ENCODE data around the gene ZNF552. TPM values are rescaled to one million over a fixed set of nuclear protein-coding genes. Genes with fewer than 3 reads are reported as not detected.
"Not testable (repeated sequence)": the region's sequence is repeated elsewhere in the genome, so short reads cannot be mapped to it uniquely, and the experiment has no call there.

ZNF552 gene
- 10 to 100 TPM; 16.1 to 18.2 (median 17.3) TPM for polyA plus RNA-seq (ENCODE audit: insufficient read length in 3 of 3)

DNA sequence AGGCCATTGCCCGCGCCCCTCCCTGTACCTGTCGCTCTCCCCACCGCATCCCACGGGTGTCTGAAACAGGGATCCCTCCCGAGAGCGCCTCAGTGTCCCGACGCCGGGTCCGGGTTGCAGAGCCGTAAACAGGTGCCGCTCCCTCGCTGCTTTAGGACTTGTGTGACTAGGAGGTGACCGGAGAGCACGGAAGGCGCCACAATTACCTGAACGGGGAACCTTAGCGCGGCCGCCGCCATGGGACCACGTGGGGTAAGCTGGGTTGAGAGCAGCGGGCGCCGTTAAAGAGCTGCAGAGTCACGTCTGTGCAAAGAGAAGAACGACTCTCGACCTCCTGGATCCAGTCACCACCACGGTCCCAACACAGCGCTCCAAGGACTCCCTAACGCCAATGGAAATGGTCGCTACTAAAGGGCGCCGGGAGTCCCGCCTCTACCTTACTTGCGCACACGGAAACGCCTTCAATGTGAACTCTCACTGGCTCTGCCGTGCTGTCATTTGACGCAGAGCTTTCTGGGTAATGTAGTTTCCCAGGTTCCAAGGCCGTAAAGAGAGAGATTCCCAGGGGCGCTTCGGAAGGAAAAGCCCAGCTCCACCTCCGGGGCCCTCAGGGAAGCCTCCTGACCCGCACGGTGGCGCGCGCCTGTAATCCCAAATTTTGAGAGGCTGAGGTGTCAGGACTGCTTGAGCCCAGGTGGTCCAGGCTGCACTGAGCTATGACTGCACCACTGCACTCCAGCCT lies at the start of gene ZNF552:
Gene ZNF552, minus strand, starts transcription at position 409 of the 742 bp plus-strand sequence. Its CDS starts 170 bp downstream, at position 239.
- DNase-seq (ENCODE audit: low read depth in 3 of 3, low spot score in 2 of 3): peak in 2 of 3 donors; percentile 84 to 87

DNA sequence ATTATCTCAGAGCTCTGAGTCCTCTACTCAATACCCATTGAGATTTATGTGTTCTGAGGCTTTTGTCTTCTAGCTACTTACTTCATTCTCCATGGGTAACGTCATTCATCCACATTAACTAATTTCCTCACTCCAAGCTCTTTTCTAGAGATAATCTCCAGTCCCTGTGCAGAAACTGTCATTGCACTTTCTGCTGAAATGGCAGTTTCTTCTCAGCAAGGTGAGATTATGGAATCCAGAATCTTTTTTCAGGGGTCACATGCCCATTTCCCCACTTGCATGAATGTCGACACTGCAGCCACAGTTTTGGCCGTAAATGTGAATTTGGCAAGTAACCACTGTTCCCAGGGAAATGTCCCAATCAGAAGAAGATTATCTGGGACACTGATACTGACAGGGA lies 47.6 kb upstream of the ZNF552 start:
- DNase-seq (ENCODE audit: low read depth in 3 of 3, low spot score in 2 of 3): not testable (repeated sequence)

DNA sequence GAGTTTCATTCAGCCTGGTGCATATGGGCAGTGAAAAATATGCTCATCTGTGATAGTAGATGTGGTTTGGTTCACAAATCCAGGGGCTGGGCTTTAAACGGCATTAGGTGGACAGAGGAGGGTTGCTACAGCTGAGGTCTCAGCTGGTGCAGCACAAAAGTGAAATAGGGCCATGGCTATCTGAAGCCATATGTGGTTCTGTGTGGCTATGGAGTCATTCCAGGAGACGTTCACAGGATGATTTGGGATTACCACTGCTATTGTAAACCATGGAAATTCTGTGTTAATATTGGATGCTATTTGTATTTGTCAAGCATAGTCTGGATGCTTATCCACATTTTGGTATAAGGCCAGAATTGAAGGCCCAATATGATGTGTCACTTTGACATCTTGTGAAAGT lies 39.4 kb upstream of the ZNF552 start:
- DNase-seq (ENCODE audit: low read depth in 3 of 3, low spot score in 2 of 3): not testable (repeated sequence)

GRCh38 chr19:57851812-57852603 lies 37.3 kb upstream of the ZNF552 start:
- DNase-seq (ENCODE audit: low read depth in 3 of 3, low spot score in 2 of 3): not testable (repeated sequence)

DNA sequence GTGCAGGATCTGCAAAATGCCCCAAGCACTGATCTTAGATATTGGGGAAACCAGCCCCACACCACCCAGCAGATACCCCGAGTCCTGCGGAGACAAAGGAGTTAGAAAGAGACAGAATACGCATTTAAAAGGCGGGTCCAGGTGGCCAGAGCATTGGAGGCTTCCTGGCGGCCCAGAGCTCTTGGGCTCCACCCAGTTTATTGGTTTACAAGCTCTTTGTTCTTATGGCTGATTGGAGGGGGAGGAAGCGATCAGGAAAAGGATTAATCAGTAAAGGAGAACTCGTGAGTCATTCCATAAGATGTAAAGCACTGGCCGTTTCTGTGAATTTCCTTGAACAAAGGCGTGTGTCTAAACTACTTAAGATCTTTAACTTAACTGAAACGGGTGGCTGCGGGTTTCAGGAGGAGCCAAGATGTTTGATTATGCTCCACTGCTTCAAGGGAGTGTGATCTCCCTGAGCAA lies 35.9 kb upstream of the ZNF552 start:
- no peak for DNase-seq (ENCODE audit: low read depth in 3 of 3, low spot score in 2 of 3)

DNA sequence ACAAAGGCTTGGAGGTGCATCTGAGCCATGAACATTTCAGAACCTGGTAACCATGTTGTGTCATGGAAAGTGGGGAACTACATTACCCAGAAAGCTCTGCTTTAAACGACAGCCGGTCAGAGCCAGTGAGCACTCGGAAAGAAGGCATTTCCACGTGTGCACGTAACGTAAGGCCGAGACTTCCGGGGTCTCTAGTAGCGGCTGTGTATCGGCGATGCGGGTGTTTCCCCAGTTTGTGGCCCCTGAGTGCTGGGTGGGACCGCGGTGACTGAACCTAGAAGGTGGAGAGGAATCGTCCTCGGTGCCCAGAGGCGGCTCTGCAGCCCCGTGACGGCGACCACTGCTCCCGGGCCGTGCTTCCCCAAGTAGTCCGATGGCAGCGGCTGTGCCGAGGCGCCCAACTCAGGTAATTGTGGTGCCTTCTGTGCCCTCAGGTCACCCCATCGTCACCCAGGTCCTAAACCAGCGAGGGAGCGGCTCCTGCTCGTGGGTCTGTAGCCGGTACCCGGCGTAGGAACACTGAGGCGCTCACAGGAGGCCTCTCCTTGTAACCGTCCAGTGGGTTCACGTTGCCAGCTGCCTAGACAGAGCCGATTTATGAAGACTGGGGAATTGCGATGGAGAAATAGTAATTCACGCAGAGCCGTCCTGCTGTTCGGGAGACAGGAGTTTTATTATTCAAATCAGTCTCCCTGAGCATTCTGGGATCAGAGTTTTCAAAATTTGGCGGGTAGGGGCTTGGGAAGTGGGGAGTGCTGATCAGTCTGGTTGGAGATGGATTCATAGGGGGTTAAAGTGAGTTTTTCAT lies 35.2 kb upstream of the ZNF552 start, which contains the start of gene ZNF587:
Gene ZNF587, plus strand, starts transcription at position 194 of the 808 bp plus-strand sequence. Its CDS starts 180 bp downstream, at position 374.
- peak in 1 of 3 donors; percentile 76 for DNase-seq (ENCODE audit: low read depth in 3 of 3, low spot score in 2 of 3)

DNA sequence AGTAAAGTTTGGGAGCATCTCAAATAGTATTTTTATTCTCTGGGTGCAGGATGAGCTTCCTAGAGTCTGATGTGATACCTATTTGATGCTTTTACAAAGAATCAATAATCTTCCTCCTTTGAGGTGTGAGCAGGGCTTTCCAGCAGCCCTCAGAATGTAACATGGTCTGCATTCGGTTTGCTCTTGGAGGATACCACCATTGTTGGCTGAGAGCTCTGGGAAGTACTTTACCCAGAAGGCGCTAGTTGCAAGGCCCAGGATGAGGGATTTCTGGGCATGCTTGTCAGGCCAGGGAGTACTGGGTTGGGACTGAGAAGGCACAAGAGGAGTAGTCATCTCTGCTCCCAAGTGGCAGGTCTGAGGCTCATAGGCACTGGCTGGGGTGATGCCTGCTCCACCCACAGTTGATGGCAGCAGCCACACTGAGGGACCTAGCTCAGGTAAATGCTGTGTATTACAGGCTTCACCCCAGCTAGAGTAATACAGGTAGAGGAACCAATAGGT lies 34.5 kb upstream of the ZNF552 start:
- not testable (repeated sequence) for DNase-seq (ENCODE audit: low read depth in 3 of 3, low spot score in 2 of 3)

DNA sequence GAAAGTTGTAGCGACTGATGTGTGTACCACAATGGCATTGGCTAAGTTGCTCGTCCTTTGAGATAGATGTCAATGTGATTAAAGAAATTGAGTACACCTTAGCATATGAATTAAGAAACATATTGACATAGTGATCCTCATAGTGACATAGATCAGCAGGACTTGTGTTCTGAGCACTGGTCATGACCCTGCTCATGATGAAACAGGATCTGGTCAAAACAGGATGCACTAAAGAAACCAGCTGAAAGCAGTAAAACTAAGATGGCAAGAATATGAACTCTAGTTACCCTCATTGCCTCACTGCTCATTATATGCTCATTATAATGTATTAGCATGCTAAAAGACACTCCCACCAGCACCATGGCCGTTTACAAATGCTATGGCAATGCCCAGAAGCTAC lies 32.5 kb upstream of the ZNF552 start:
- not testable (repeated sequence) for DNase-seq (ENCODE audit: low read depth in 3 of 3, low spot score in 2 of 3)

DNA sequence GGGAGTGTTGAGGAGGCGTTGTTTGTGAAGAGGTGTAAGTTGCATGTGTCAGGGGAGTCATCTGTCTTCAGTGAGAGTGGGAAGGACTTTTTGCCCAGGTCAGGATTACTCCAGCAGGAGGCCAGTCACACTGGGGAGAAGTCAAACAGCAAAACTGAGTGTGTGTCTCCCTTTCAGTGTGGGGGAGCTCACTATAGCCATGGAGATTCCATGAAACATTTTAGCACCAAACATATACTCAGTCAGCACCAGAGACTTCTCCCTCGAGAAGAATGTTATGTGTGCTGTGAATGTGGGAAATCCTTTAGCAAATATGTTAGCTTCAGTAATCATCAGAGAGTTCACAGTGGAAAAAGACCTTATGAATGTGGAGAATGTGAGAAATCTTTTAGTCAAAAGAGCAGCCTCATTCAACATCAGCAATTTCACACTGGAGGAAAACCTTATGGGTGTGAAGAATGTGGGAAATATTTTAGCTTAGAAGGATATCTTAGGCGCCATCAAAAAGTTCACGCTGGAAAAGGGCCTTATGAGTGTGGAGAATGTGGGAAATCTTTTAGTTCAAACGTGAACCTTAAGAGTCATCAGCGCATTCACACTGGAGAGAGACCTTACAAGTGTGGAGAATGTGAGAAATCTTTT lies 26.5 kb upstream of the ZNF552 start:
- no peak for DNase-seq (ENCODE audit: low read depth in 3 of 3, low spot score in 2 of 3)

DNA sequence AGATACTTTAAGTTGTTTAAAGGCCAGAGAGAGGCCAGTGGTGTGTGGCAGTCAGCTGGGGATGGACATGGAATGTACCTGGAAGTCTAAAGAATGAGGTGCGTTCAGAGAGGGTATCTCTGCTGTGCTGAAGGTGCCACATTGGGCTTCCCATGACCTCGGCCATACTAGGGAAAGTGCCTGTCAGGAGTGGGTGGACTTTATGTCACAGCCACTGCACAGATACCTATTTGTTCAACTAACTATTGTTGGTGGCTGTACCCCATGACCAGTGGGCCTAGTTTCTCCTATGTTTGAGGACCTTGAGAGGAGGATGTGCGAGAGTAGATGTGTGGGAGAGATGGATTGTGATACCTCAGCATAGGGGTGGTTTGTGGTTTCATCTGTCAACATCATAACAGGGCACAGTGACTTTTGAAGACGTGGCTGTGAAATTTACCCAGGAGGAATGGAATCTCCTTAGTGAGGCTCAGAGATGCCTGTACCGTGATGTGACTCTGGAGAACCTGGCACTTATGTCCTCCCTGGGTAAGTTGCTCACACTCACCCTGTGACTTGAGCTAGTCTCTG lies 24.0 kb upstream of the ZNF552 start:
- DNase-seq (ENCODE audit: low read depth in 3 of 3, low spot score in 2 of 3): not testable (repeated sequence)

- DNase-seq (ENCODE audit: low read depth in 3 of 3, low spot score in 2 of 3): not testable (repeated sequence)
These were observed 22.3 kb upstream of the ZNF552 start for GRCh38 chr19:57836991-57837390.

DNA sequence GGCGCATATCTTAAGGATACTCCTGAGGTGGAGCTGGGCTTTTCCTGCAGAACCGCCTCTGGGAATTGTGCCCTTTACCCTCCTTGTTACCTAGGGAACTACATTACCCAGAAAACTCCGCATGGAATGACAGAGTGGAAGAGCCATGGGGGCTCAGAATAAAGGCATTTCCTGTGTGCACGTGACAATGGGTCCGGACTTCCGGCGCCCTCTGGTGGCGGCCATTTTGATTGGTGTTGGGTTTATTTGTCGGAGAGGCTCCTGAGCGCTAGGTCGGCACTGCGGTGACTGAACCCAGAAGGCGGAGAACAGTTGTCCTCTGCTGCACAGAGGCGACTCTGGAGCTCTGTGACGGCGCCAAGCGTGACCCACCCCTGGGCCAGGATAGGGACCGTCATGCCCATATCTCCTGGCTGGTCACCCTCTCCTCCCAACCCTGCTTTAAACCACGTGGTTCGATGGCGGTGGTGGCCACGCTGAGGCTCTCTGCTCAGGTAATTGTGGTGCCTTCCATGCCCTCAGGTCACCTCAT lies 15.4 kb upstream of the ZNF552 start, which contains the start of gene ZNF587B:
Gene ZNF587B, plus strand, starts transcription at position 229 of the 532 bp plus-strand sequence. Its CDS starts 230 bp downstream, at position 459.
- DNase-seq (ENCODE audit: low read depth in 3 of 3, low spot score in 2 of 3): peak in 1 of 3 donors; percentile 62

DNA sequence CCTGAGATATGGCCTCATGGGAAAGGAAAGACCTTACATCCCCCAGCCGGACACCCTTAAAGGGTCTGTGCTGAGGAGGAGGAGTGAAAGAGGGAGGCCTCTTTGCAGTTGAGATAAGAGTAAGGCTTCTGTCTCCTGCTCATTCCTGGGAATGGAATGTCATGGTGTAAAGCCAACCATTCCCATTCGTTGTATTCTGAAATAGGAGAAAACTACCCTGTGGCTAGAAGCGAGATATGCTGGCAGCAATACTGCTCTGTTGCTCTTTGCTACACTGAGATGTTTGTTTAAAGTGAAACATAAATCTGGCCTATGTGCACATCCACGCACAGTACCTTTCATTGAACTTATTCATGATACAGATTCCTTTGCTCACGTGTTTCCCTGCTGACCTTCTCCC lies 14.6 kb upstream of the ZNF552 start:
- no peak for DNase-seq (ENCODE audit: low read depth in 3 of 3, low spot score in 2 of 3)

DNA sequence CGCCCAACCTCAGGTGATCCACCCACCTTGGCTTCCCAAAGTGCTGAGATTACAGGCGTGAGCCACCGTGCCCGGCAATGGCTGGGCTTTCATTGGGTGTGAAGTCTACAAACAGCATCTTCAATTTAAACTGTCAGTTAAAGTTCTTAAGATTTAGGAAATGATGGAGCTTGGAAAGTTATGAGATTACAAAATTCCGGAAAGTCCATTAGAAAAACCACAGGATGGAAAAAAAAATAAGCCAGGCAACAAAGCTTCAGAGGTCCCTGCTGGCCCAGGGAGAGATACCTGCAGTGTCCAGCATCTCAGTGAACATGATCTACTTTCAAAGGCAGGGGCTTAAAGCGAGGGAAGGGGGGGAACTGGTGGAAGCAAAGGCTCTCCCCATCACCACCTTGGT lies 10.8 kb upstream of the ZNF552 start:
- DNase-seq (ENCODE audit: low read depth in 3 of 3, low spot score in 2 of 3): no peak

DNA sequence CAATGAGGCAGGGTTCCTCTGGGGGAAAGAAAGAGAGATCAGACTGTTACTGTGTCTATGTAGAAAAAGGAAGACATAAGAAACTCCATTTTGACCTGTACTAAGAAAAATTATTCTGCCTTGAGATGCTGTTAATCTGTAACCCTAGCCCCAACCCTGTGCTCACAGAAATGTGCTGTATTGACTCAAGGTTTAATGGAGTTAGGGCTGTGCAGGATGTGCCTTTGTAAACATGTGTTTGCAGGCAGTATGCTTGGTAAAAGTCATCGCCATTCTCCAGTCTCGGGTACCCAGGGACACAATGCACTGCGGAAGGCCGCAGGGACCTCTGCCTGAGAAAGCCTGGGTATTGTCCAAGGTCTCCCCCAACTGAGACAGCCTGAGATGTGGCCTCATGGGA lies 8.9 kb upstream of the ZNF552 start:
- not testable (repeated sequence) for DNase-seq (ENCODE audit: low read depth in 3 of 3, low spot score in 2 of 3)

DNA sequence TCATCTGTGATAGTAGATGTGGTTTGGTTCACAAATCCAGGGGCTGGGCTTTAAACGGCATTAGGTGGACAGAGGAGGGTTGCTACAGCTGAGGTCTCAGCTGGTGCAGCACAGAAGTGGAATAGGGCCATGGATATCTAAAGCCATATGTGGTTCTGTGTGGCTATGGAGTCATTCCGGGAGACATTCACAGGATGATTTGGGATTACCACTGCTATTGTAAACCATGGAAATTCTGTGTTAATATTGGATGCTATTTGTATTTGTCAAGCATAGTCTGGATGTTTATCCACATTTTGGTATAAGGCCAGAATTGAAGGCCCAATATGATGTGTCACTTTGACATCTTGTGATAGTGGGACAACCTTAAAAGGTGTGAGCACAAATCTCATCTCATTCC lies 8.4 kb upstream of the ZNF552 start:
- DNase-seq (ENCODE audit: low read depth in 3 of 3, low spot score in 2 of 3): not testable (repeated sequence)

DNA sequence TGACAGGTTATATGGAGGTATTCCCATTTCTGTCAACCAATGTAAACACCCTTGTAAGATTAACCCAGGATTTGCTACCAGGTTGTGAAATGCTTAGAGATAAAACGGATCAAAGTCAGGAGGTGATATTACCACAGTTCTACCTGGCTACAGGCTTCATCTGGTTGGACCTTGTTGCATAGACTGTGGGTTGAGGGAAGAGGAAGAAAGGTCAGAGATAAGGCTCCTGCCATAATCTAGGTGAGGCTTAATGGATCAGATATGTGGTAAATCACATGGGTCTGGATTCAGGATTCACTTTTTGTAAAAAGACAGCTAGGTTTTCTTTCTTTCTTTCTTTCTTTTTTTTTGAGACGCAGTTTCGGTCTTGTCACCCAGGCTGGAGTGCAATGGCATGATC lies 6.8 kb upstream of the ZNF552 start:
- DNase-seq (ENCODE audit: low read depth in 3 of 3, low spot score in 2 of 3): not testable (repeated sequence)

- DNase-seq (ENCODE audit: low read depth in 3 of 3, low spot score in 2 of 3): not testable (repeated sequence)
These were observed 6.4 kb upstream of the ZNF552 start for GRCh38 chr19:57821095-57821494.

DNA sequence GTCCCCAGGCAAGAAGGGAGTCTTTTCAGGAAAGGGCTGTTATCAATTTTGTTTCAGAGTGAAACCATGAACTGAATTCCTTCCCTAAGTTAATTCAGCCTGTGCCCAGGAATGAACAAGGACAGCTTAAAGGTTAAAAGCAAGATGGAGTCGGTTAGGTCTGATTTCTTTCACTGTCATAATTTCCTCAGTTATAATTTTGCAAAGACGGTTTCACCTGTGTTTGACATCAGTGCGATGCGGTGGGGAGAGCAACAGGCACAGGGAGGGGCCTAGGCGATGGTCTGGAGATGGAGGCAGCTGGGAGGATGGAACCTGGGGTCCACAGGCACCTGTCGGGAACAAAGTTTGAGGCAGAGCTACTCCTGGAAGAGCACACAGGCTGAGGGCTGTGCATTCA lies 5.9 kb upstream of the ZNF552 start:
- DNase-seq (ENCODE audit: low read depth in 3 of 3, low spot score in 2 of 3): no peak
